Fibroblast of lung (primary cell): ENCODE data around the gene SYNE1. TPM values are rescaled to one million over a fixed set of nuclear protein-coding genes. Genes with fewer than 3 reads are reported as not detected.

Source experiments
- DNase-seq, 2 donors: peaks; one replicate each; pipeline versions ENCODE4 v3.0.0 to v3.0.0-alpha.2; 2010; ENCODE audit warnings: low read depth in 2 of 2
- H2AFZ ChIP-seq: 2 replicates; pipeline ENCODE4 v1.5.1; 2012; ENCODE audit warnings: low read length, control low read depth, inconsistent platforms
- H3K27ac ChIP-seq: 2 replicates; pipeline ENCODE4 v1.5.1; 2011; ENCODE audit warnings: low read length, control low read depth; ENCODE audit not compliant: insufficient read depth
- H3K27me3 ChIP-seq: 2 replicates; pipeline ENCODE4 v1.5.1; 2011; ENCODE audit warnings: mild to moderate bottlenecking, low read length; ENCODE audit not compliant: control insufficient read depth, insufficient read depth
- H3K36me3 ChIP-seq: 2 replicates; pipeline ENCODE4 v1.5.1; 2011; ENCODE audit warnings: low read length; ENCODE audit not compliant: control insufficient read depth, insufficient read depth
- H3K4me1 ChIP-seq: 2 replicates; pipeline ENCODE4 v1.5.1; 2011; ENCODE audit warnings: low read length; ENCODE audit not compliant: control insufficient read depth, insufficient read depth; ENCODE audit errors: extremely low read depth
- H3K4me2 ChIP-seq: 2 replicates; pipeline ENCODE4 v1.5.1; 2011; ENCODE audit warnings: low read length, control low read depth; ENCODE audit not compliant: insufficient read depth; ENCODE audit errors: extremely low read depth
- H3K4me3 ChIP-seq, 4 experiments: fragments of 200-600 bp in 1 of 4; sonication (generic) in 1 of 4; replicated peaks in 1 of 4; 2 replicates each; pipeline ENCODE4 v1.5.1; 2011 to 2016; ENCODE audit warnings: low read length in 4 of 4, low read depth in 3 of 4, mild to moderate bottlenecking in 3 of 4, control low read depth in 2 of 4, inconsistent platforms in 1 of 4, mixed read lengths in 1 of 4; ENCODE audit not compliant: insufficient read depth in 1 of 4; ENCODE audit errors: control extremely low read depth in 1 of 4
- H3K79me2 ChIP-seq: 2 replicates; pipeline ENCODE4 v1.5.1; 2012; ENCODE audit warnings: mild to moderate bottlenecking, low read length, inconsistent platforms; ENCODE audit not compliant: control insufficient read depth, insufficient read depth
- H3K9ac ChIP-seq: 2 replicates; pipeline ENCODE4 v1.5.1; 2011; ENCODE audit warnings: mild to moderate bottlenecking, low read length, control low read depth; ENCODE audit not compliant: insufficient read depth
- H3K9me3 ChIP-seq: 2 replicates; pipeline ENCODE4 v1.5.1; 2012; ENCODE audit warnings: low read depth, low read length; ENCODE audit not compliant: control insufficient read depth, insufficient read depth
- H4K20me1 ChIP-seq: 2 replicates; pipeline ENCODE4 v1.5.1; 2011; ENCODE audit warnings: low read length; ENCODE audit not compliant: control insufficient read depth, insufficient read depth; ENCODE audit errors: extremely low read depth
- EZH2 ChIP-seq: IDR thresholded peaks from 2 replicates; pipeline ENCODE4 v1.5.1; 2012; ENCODE audit warnings: low read length, control low read depth, mild to moderate bottlenecking; ENCODE audit errors: missing control alignments
- polyA plus RNA-seq, 2 donors: library from polyadenylated mRNA; depleted of rRNA in 1 of 2; stranded (reverse) in 1 of 2; unstranded in 1 of 2; fragments of >200 nt; gene quantifications; 2 replicates each; pipeline ENCODE4 v1.2.1, GENCODE V29; 2011 to 2012; ENCODE audit warnings: missing spikeins in 1 of 2
- total RNA-seq: library from RNA; depleted of rRNA; stranded (reverse); fragments of >200 nt; gene quantifications from 2 replicates; pipeline ENCODE4 v1.2.1, GENCODE V29; 2014
- TF ChIP-seq, protein P1 (sequence below), 2 donors: IDR thresholded peaks in 1 of 2; conservative IDR thresholded peaks in 1 of 2; 1 replicate in 1 of 2; 2 replicates in 1 of 2; pipeline ENCODE4 v1.5.1; 2011 to 2012; ENCODE audit warnings: low read length in 2 of 2, control low read depth in 1 of 2, inconsistent platforms in 1 of 2, low read depth in 1 of 2, mild to moderate bottlenecking in 1 of 2

SYNE1 gene
- total and polyA plus RNA-seq, 2 donors (not counting 1 experiment from before 2014, with no cell fraction given) = 21.7 to 219 TPM

GRCh38 chr6:152164957-152165356, 472.2 kb downstream of the SYNE1 start:
- Histone ChIP-seq H3K4me1 (no peaks in the 10 kb centered on the region), H3K4me2 (no peak overlapping the region), H3K9ac (no peak overlapping the region), H3K79me2 (no peaks in the 10 kb centered on the region), H3K9me3 (no peaks in the 10 kb centered on the region), H4K20me1 (no peaks in the 10 kb centered on the region), H3K36me3 (no peaks in the 10 kb centered on the region), H2AFZ (no peak overlapping the region), H3K27ac (no peak overlapping the region), H3K4me3 (no peak overlapping the region), H3K27me3 (no peaks in the 10 kb centered on the region)
- no peak for DNase-seq
- TF ChIP-seq, protein P1, sequence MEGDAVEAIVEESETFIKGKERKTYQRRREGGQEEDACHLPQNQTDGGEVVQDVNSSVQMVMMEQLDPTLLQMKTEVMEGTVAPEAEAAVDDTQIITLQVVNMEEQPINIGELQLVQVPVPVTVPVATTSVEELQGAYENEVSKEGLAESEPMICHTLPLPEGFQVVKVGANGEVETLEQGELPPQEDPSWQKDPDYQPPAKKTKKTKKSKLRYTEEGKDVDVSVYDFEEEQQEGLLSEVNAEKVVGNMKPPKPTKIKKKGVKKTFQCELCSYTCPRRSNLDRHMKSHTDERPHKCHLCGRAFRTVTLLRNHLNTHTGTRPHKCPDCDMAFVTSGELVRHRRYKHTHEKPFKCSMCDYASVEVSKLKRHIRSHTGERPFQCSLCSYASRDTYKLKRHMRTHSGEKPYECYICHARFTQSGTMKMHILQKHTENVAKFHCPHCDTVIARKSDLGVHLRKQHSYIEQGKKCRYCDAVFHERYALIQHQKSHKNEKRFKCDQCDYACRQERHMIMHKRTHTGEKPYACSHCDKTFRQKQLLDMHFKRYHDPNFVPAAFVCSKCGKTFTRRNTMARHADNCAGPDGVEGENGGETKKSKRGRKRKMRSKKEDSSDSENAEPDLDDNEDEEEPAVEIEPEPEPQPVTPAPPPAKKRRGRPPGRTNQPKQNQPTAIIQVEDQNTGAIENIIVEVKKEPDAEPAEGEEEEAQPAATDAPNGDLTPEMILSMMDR (conservative IDR thresholded peaks at IDR 0.05 in 1 of 2, IDR thresholded peaks at IDR 0.05 in 1 of 2; ENCODE audit: low read depth in 1 of 2, low read length in 2 of 2) = no peak
- no peak for TF ChIP-seq EZH2

DNA sequence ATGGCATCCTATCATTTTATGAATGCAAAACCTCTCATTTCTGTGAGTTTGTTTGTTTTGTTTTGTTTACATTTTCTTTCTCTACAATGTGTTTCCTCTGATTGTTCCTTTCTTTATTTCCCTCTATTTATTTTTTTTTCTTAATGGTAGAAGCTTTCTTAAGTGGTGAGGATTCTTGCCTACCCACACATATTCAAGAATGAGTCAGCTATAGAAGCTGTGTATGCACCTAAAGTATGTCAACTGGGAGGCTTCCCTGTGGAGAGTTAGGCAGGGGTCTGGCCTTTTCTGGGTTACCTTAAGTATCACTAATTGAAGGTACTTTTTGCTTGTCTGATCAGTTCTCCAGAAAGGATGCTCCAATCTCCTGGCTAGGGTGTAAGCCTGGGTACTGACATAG, 475.7 kb downstream of the SYNE1 start:
- H3K4me3 ChIP-seq = no peak overlapping the region
- no peaks in the 10 kb centered on the region for H3K79me2 ChIP-seq
- H3K27me3 ChIP-seq = no peaks in the 10 kb centered on the region
- no peak overlapping the region for H2AFZ ChIP-seq
- DNase-seq = peak; percentile 26 to 85
- H3K36me3 ChIP-seq = no peaks in the 10 kb centered on the region
- no peak overlapping the region for H3K4me2 ChIP-seq
- H3K27ac ChIP-seq = no peak overlapping the region
- H3K4me1 ChIP-seq = no peaks in the 10 kb centered on the region
- H3K9ac ChIP-seq = no peak overlapping the region
- H3K9me3 ChIP-seq = no peaks in the 10 kb centered on the region
- H4K20me1 ChIP-seq = no peaks in the 10 kb centered on the region
- no peak for TF ChIP-seq EZH2
- TF ChIP-seq, protein P1 (conservative IDR thresholded peaks at IDR 0.05 in 1 of 2, IDR thresholded peaks at IDR 0.05 in 1 of 2; ENCODE audit: low read depth in 1 of 2, low read length in 2 of 2) = no peak

GRCh38 chr6:152160346-152160745, 476.8 kb downstream of the SYNE1 start:
- Histone ChIP-seq H3K27me3 (no peaks in the 10 kb centered on the region), H3K79me2 (no peaks in the 10 kb centered on the region), H3K4me1 (no peaks in the 10 kb centered on the region), H3K4me2 (no peak overlapping the region), H3K9ac (no peak overlapping the region), H2AFZ (no peak overlapping the region), H4K20me1 (no peaks in the 10 kb centered on the region), H3K36me3 (no peaks in the 10 kb centered on the region), H3K4me3 (no peak overlapping the region), H3K27ac (no peak overlapping the region), H3K9me3 (no peaks in the 10 kb centered on the region)
- TF ChIP-seq EZH2 = no peak
- TF ChIP-seq, protein P1 (conservative IDR thresholded peaks at IDR 0.05 in 1 of 2, IDR thresholded peaks at IDR 0.05 in 1 of 2; ENCODE audit: low read depth in 1 of 2, low read length in 2 of 2) = no peak
- no peak for DNase-seq
